NCI-H69 (cell line): ENCODE data around the gene STK36.

Experiments used
- DNase-seq: peaks from one replicate; lab custom pipeline; 2025; lab: John Stamatoyannopoulos, UW

The STK36 gene

GRCh38 chr2:218718058-218718457 lies 46.2 kb downstream of the STK36 start:
- DNase-seq: no peak

GRCh38 chr2:218719457-218719856 lies 47.6 kb downstream of the STK36 start:
- DNase-seq: no peak

GRCh38 chr2:218720048-218721041 lies 48.5 kb downstream of the STK36 start:
- DNase-seq: no peak

GRCh38 chr2:218721488-218721887 lies 49.6 kb downstream of the STK36 start:
- no peak for DNase-seq

GRCh38 chr2:218721934-218722333 lies 50.0 kb downstream of the STK36 start:
- no peak for DNase-seq

GRCh38 chr2:218722419-218722818 lies 50.5 kb downstream of the STK36 start:
- no peak for DNase-seq

GRCh38 chr2:218722876-218723785 lies 51.2 kb downstream of the STK36 start:
- DNase-seq: no peak

- no peak for DNase-seq
These were observed 54.2 kb downstream of the STK36 start for GRCh38 chr2:218726004-218726574.

GRCh38 chr2:218727502-218728165 lies 55.7 kb downstream of the STK36 start:
- DNase-seq: peak; percentile 11

- no peak for DNase-seq
These were observed 57.8 kb downstream of the STK36 start for GRCh38 chr2:218729640-218730039.

- no peak for DNase-seq
These were observed 60.3 kb downstream of the STK36 start for GRCh38 chr2:218732052-218732760.

GRCh38 chr2:218732761-218733158 lies 60.9 kb downstream of the STK36 start:
- no peak for DNase-seq

GRCh38 chr2:218733171-218734021 lies 61.5 kb downstream of the STK36 start:
- peak; percentile 16 for DNase-seq

GRCh38 chr2:218734190-218734975 lies 62.5 kb downstream of the STK36 start:
- DNase-seq: no peak

- no peak for DNase-seq
These were observed 64.6 kb downstream of the STK36 start for GRCh38 chr2:218736531-218736930.

GRCh38 chr2:218743068-218743467 lies 71.2 kb downstream of the STK36 start:
- DNase-seq: no peak

GRCh38 chr2:218744615-218745014 lies 72.7 kb downstream of the STK36 start:
- DNase-seq: no peak

GRCh38 chr2:218745160-218745558 lies 73.3 kb downstream of the STK36 start:
- no peak for DNase-seq
